Measurements from ENCODE around the gene SLC6A7.

GRCh38 chr5:150210644-150211043 lies 20.8 kb downstream of the SLC6A7 start:
- TF ChIP-seq PBX3 (IDR thresholded peaks at IDR 0.05) (no peak), POLR2AphosphoS5 (IDR thresholded peaks at IDR 0.05; ENCODE audit: low read depth, low read length) (no peak), CTCF (IDR thresholded peaks at IDR 0.05) (no peak), CHD2 (IDR thresholded peaks at IDR 0.05; ENCODE audit: low read length, partially characterized antibody) (no peak), SMC3 (IDR thresholded peaks at IDR 0.05; ENCODE audit: low read depth, low read length) (no peak), JUND (IDR thresholded peaks at IDR 0.05) (no peak), EP300 (IDR thresholded peaks at IDR 0.05; ENCODE audit: borderline replicate concordance in 1 of 2, low read depth in 1 of 2, low read length in 1 of 2) (no peak), TEAD4 (IDR thresholded peaks at IDR 0.05; ENCODE audit: borderline replicate concordance, insufficient read depth) (no peak), GABPA (IDR thresholded peaks at IDR 0.05; ENCODE audit: low read depth) (no peak), MAX (IDR thresholded peaks at IDR 0.05; ENCODE audit: low read depth) (no peak), RAD21 (IDR thresholded peaks at IDR 0.05; ENCODE audit: low read length) (no peak), MEF2A (IDR thresholded peaks at IDR 0.05; ENCODE audit: borderline replicate concordance, low read depth) (no peak), RFX5 (IDR thresholded peaks at IDR 0.05; ENCODE audit: low read length) (no peak)
- TF ChIP-seq, protein P1, sequence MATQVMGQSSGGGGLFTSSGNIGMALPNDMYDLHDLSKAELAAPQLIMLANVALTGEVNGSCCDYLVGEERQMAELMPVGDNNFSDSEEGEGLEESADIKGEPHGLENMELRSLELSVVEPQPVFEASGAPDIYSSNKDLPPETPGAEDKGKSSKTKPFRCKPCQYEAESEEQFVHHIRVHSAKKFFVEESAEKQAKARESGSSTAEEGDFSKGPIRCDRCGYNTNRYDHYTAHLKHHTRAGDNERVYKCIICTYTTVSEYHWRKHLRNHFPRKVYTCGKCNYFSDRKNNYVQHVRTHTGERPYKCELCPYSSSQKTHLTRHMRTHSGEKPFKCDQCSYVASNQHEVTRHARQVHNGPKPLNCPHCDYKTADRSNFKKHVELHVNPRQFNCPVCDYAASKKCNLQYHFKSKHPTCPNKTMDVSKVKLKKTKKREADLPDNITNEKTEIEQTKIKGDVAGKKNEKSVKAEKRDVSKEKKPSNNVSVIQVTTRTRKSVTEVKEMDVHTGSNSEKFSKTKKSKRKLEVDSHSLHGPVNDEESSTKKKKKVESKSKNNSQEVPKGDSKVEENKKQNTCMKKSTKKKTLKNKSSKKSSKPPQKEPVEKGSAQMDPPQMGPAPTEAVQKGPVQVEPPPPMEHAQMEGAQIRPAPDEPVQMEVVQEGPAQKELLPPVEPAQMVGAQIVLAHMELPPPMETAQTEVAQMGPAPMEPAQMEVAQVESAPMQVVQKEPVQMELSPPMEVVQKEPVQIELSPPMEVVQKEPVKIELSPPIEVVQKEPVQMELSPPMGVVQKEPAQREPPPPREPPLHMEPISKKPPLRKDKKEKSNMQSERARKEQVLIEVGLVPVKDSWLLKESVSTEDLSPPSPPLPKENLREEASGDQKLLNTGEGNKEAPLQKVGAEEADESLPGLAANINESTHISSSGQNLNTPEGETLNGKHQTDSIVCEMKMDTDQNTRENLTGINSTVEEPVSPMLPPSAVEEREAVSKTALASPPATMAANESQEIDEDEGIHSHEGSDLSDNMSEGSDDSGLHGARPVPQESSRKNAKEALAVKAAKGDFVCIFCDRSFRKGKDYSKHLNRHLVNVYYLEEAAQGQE (IDR thresholded peaks at IDR 0.05; ENCODE audit: low read depth, low read length) = no peak
